HepG2 (cell line): ENCODE measurements around the gene RRBP1. TPM values are rescaled to one million over a fixed set of nuclear protein-coding genes. Genes with fewer than 3 reads are reported as not detected.
A peak's percentile ranks its signal among the peaks of the same experiment; 100 is the strongest.

ENCODE experiments used
- DNMT3B ChIP-seq: conservative IDR thresholded peaks from 2 replicates; pipeline ENCODE4 v1.6.1; 2016; ENCODE audit warnings: missing biosample characterization, control low read depth
- EZH2 ChIP-seq: conservative IDR thresholded peaks from 2 replicates; pipeline ENCODE4 v1.6.1; 2012; ENCODE audit warnings: mild to moderate bottlenecking, low read depth, low read length, moderate library complexity
- IRF2 ChIP-seq: IDR thresholded peaks from 2 replicates; pipeline ENCODE4 v1.6.1; 2018; ENCODE audit warnings: missing genetic modification reagents, missing compliant biosample characterization
- MTF1 ChIP-seq: sonication (generic); formaldehyde crosslinking; IDR thresholded peaks from 2 replicates; pipeline ENCODE4 v1.5.0; 2020; ENCODE audit warnings: missing genetic modification reagents
- NR2F6 ChIP-seq, 2 experiments: IDR thresholded peaks; 2 replicates each; pipeline ENCODE4 v1.6.1; 2016; ENCODE audit warnings: antibody characterized with exemption in 1 of 2, mild to moderate bottlenecking in 1 of 2
- SAP130 ChIP-seq: IDR thresholded peaks from 2 replicates; pipeline ENCODE4 v1.6.1; 2016; ENCODE audit warnings: low read depth
- TBP ChIP-seq: sonication (generic); formaldehyde crosslinking; IDR thresholded peaks from 2 replicates; pipeline ENCODE4 v1.5.0; 2020; ENCODE audit warnings: missing genetic modification reagents
- TCF7L2 ChIP-seq: IDR thresholded peaks from 2 replicates; pipeline ENCODE4 v1.6.1; 2011; ENCODE audit warnings: mild to moderate bottlenecking, low read depth, low read length, moderate library complexity
- TGIF2 ChIP-seq: IDR thresholded peaks from 2 replicates; pipeline ENCODE4 v1.6.1; 2016; ENCODE audit warnings: control low read depth, missing compliant biosample characterization
- ZNF101 ChIP-seq: sonication (generic); formaldehyde crosslinking; IDR thresholded peaks from 2 replicates; pipeline ENCODE4 v1.4.0; 2020; ENCODE audit warnings: mild to moderate bottlenecking, low read depth, missing genetic modification reagents, borderline replicate concordance
- ZNF564 ChIP-seq: sonication (generic); formaldehyde crosslinking; IDR thresholded peaks from 2 replicates; pipeline ENCODE4 v1.8.1; 2023; ENCODE audit warnings: mild to moderate bottlenecking, missing genetic modification reagents
- ZSCAN20 ChIP-seq: sonication (generic); formaldehyde crosslinking; IDR thresholded peaks from 2 replicates; pipeline ENCODE4 v1.4.0; 2020; ENCODE audit warnings: missing genetic modification reagents, mild to moderate bottlenecking, borderline replicate concordance
- polyA plus RNA-seq, 8 experiments: library from polyadenylated mRNA; depleted of rRNA in 3 of 8; stranded (reverse) in 7 of 8; unstranded in 1 of 8; fragments of >200 nt; fragmentation: Illumina TruSeq in 4 of 8; extraction: Trizol in 4 of 8; gene quantifications; 2 replicates each; pipeline versions ENCODE4 v1.2.1 to v1.2.3, GENCODE V29; 2011 to 2016; ENCODE audit warnings: low read depth in 4 of 8, missing spikeins in 1 of 8, mixed read lengths in 1 of 8; ENCODE audit not compliant: insufficient read depth in 1 of 8
- total RNA-seq, 5 experiments: library from RNA; depleted of rRNA; stranded (reverse); fragments of >200 nt; fragmentation: Illumina TruSeq; extraction: Trizol; gene quantifications; 2 replicates each; pipeline ENCODE4 v1.2.3, GENCODE V29; 2016; ENCODE audit warnings: low read depth in 1 of 5
- TF ChIP-seq, protein P1 (sequence below), 2 experiments: IDR thresholded peaks; 2 replicates each; pipeline ENCODE4 v1.6.1; 2011 to 2012; ENCODE audit warnings: low read length in 2 of 2, borderline replicate concordance in 1 of 2, low read depth in 1 of 2, mild to moderate bottlenecking in 1 of 2, moderate library complexity in 1 of 2
- TF ChIP-seq, protein P2 (sequence below): sonication (generic); formaldehyde crosslinking; IDR thresholded peaks from 2 replicates; pipeline ENCODE4 v1.4.0; 2020; ENCODE audit warnings: missing genetic modification reagents, low read depth, mild to moderate bottlenecking, borderline replicate concordance
- TF ChIP-seq, protein P3 (sequence below): sonication (generic); formaldehyde crosslinking; IDR thresholded peaks from 2 replicates; pipeline ENCODE4 v1.9.0; 2021; ENCODE audit warnings: missing genetic modification reagents, borderline replicate concordance
- TF ChIP-seq, protein P4 (sequence below): sonication (generic); formaldehyde crosslinking; IDR thresholded peaks from 2 replicates; pipeline ENCODE4 v1.4.0; 2020; ENCODE audit warnings: mild to moderate bottlenecking, missing genetic modification reagents, borderline replicate concordance
- TF ChIP-seq, protein P5 (sequence below): sonication (generic); formaldehyde crosslinking; IDR thresholded peaks from 2 replicates; pipeline ENCODE4 v1.4.0; 2020; ENCODE audit warnings: mild to moderate bottlenecking, missing genetic modification reagents
- TF ChIP-seq, protein P6 (sequence below): sonication (generic); formaldehyde crosslinking; IDR thresholded peaks from 2 replicates; pipeline ENCODE4 v1.8.0; 2022; ENCODE audit warnings: mild to moderate bottlenecking, missing genetic modification reagents, borderline replicate concordance

The RRBP1 gene
- total and polyA plus RNA-seq, 2 of the 13 experiments (the other 11 are each of a cell fraction or from before 2014, with no cell fraction given), result 150 to 222 TPM

DNA sequence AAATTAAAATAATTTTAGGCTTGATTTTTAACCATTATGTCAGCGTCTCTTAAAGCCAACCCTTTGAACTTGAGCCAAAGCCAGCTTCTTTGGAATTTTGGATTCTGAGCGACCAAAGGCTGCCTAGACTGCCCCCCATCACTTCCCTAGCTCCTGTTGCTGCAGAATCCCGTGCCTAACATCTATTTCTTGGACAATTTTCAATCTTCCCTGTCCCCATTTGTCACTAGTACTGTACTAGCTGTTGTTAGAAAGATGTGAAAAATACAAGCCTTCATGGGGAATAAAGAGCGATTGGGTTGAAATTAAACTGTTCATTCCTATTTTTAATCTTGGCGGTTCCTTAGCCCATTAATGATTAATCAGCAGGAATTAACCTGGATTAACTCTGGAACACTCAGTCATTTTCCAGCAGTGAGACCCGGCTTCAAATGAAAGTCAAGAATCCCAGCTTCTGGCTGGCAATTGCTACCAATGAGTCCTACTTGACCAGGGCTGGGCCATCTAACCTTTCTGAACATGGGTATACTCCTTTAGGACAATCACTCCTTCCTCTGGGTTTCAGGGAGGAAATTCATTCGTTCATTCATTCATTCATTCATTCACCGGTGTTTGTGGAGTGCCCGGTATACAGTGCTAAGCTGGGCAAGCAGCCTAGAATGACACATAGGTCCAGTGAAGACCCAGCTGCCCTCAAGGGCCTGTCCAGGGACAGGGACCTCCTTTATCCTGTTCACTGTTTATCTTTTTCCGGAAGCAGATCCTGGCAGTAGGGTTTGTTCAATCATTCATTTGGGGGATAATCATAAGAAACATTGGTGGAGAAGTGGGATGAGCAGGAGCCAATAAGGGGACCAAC is 1.4 kb upstream of the RRBP1 start (continued):
- TF ChIP-seq, protein P1, sequence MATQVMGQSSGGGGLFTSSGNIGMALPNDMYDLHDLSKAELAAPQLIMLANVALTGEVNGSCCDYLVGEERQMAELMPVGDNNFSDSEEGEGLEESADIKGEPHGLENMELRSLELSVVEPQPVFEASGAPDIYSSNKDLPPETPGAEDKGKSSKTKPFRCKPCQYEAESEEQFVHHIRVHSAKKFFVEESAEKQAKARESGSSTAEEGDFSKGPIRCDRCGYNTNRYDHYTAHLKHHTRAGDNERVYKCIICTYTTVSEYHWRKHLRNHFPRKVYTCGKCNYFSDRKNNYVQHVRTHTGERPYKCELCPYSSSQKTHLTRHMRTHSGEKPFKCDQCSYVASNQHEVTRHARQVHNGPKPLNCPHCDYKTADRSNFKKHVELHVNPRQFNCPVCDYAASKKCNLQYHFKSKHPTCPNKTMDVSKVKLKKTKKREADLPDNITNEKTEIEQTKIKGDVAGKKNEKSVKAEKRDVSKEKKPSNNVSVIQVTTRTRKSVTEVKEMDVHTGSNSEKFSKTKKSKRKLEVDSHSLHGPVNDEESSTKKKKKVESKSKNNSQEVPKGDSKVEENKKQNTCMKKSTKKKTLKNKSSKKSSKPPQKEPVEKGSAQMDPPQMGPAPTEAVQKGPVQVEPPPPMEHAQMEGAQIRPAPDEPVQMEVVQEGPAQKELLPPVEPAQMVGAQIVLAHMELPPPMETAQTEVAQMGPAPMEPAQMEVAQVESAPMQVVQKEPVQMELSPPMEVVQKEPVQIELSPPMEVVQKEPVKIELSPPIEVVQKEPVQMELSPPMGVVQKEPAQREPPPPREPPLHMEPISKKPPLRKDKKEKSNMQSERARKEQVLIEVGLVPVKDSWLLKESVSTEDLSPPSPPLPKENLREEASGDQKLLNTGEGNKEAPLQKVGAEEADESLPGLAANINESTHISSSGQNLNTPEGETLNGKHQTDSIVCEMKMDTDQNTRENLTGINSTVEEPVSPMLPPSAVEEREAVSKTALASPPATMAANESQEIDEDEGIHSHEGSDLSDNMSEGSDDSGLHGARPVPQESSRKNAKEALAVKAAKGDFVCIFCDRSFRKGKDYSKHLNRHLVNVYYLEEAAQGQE (IDR thresholded peaks at IDR 0.05; ENCODE audit: borderline replicate concordance in 1 of 2, low read depth in 1 of 2, low read length in 2 of 2), result no peak
- TF ChIP-seq TBP (CRISPR knock-in tag) (no peak), ZNF101 (CRISPR knock-in tag) (no peak), ZNF564 (CRISPR knock-in tag) (no peak), TCF7L2 (no peak), ZSCAN20 (CRISPR knock-in tag) (no peak), SAP130 (CRISPR knock-in tag) (no peak), TGIF2 (peak; percentile 31; the same call in 1 of the 2 replicates), IRF2 (CRISPR knock-in tag) (no peak), NR2F6 (IDR thresholded peaks at IDR 0.05) (no peak), NR2F6 (CRISPR knock-in tag; IDR thresholded peaks at IDR 0.05) (no peak), DNMT3B (CRISPR knock-in tag) (no peak), MTF1 (no peak), EZH2 (no peak)
- TF ChIP-seq, protein P2, sequence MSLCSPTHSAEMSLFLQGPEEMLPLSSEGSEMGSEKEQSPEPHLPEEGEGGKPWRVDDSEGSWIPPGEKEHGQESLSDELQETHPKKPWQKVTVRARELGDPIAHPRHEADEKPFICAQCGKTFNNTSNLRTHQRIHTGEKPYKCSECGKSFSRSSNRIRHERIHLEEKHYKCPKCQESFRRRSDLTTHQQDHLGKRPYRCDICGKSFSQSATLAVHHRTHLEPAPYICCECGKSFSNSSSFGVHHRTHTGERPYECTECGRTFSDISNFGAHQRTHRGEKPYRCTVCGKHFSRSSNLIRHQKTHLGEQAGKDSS (CRISPR knock-in tag), result no peak
- TF ChIP-seq, protein P3, sequence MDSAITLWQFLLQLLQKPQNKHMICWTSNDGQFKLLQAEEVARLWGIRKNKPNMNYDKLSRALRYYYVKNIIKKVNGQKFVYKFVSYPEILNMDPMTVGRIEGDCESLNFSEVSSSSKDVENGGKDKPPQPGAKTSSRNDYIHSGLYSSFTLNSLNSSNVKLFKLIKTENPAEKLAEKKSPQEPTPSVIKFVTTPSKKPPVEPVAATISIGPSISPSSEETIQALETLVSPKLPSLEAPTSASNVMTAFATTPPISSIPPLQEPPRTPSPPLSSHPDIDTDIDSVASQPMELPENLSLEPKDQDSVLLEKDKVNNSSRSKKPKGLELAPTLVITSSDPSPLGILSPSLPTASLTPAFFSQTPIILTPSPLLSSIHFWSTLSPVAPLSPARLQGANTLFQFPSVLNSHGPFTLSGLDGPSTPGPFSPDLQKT, result no peak
- TF ChIP-seq, protein P4, sequence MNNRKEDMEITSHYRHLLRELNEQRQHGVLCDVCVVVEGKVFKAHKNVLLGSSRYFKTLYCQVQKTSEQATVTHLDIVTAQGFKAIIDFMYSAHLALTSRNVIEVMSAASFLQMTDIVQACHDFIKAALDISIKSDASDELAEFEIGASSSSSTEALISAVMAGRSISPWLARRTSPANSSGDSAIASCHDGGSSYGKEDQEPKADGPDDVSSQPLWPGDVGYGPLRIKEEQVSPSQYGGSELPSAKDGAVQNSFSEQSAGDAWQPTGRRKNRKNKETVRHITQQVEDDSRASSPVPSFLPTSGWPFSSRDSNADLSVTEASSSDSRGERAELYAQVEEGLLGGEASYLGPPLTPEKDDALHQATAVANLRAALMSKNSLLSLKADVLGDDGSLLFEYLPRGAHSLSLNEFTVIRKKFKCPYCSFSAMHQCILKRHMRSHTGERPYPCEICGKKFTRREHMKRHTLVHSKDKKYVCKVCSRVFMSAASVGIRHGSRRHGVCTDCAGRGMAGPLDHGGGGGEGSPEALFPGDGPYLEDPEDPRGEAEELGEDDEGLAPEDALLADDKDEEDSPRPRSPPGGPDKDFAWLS, result peak; percentile 60; the same call in 1 of the 2 replicates
- TF ChIP-seq, protein P5, sequence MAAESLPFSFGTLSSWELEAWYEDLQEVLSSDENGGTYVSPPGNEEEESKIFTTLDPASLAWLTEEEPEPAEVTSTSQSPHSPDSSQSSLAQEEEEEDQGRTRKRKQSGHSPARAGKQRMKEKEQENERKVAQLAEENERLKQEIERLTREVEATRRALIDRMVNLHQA, result no peak
- TF ChIP-seq, protein P6, sequence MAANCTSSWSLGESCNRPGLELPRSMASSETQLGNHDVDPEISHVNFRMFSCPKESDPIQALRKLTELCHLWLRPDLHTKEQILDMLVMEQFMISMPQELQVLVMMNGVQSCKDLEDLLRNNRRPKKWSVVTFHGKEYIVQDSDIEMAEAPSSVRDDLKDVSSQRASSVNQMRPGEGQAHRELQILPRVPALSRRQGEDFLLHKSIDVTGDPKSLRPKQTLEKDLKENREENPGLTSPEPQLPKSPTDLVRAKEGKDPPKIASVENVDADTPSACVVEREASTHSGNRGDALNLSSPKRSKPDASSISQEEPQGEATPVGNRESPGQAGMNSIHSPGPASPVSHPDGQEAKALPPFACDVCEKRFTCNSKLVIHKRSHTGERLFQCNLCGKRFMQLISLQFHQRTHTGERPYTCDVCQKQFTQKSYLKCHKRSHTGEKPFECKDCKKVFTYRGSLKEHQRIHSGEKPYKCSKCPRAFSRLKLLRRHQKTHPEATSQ (CRISPR knock-in tag), result no peak
